ENCODE data around the gene FKBP14.
"Not testable (repeated sequence)": the region's sequence is repeated elsewhere in the genome, so short reads cannot be mapped to it uniquely, and the experiment has no call there.

Gene FKBP14

GRCh38 chr7:30026229-30027064 lies at the start of gene FKBP14:
Gene FKBP14, minus strand, starts transcription at chr7:30026702. Its CDS starts 194 bp downstream, at chr7:30026508.
- DNase-seq (ENCODE audit: low spot score): peak; percentile 95

- no peak for DNase-seq (ENCODE audit: low spot score)
These were observed 48.0 kb upstream of the FKBP14 start for GRCh38 chr7:30074422-30075030.

- no peak for DNase-seq (ENCODE audit: low spot score)
These were observed 46.2 kb upstream of the FKBP14 start for GRCh38 chr7:30072735-30073134.

GRCh38 chr7:30070052-30070451 lies 43.5 kb upstream of the FKBP14 start:
- DNase-seq (ENCODE audit: low spot score): no peak

- DNase-seq (ENCODE audit: low spot score): no peak
These were observed 42.8 kb upstream of the FKBP14 start for GRCh38 chr7:30069096-30069867.

GRCh38 chr7:30068117-30068516 lies 41.6 kb upstream of the FKBP14 start:
- DNase-seq (ENCODE audit: low spot score): no peak

GRCh38 chr7:30066687-30067086 lies 40.2 kb upstream of the FKBP14 start:
- no peak for DNase-seq (ENCODE audit: low spot score)

GRCh38 chr7:30065746-30066145 lies 39.2 kb upstream of the FKBP14 start:
- no peak for DNase-seq (ENCODE audit: low spot score)

- no peak for DNase-seq (ENCODE audit: low spot score)
These were observed 36.1 kb upstream of the FKBP14 start for GRCh38 chr7:30062587-30062986.

GRCh38 chr7:30061786-30062185 lies 35.3 kb upstream of the FKBP14 start:
- DNase-seq (ENCODE audit: low spot score): not testable (repeated sequence)

- DNase-seq (ENCODE audit: low spot score): no peak
These were observed 31.2 kb upstream of the FKBP14 start for GRCh38 chr7:30057741-30058140.

- no peak for DNase-seq (ENCODE audit: low spot score)
These were observed 26.6 kb upstream of the FKBP14 start for GRCh38 chr7:30053068-30053467.

- no peak for DNase-seq (ENCODE audit: low spot score)
These were observed 22.7 kb upstream of the FKBP14 start for GRCh38 chr7:30049173-30049572.

GRCh38 chr7:30048582-30048981 lies 22.1 kb upstream of the FKBP14 start:
- DNase-seq (ENCODE audit: low spot score): no peak

- no peak for DNase-seq (ENCODE audit: low spot score)
These were observed 20.6 kb upstream of the FKBP14 start for GRCh38 chr7:30047124-30047523.

- DNase-seq (ENCODE audit: low spot score): no peak
These were observed 19.7 kb upstream of the FKBP14 start for GRCh38 chr7:30046127-30046770.

- DNase-seq (ENCODE audit: low spot score): no peak
These were observed 15.2 kb upstream of the FKBP14 start for GRCh38 chr7:30041526-30042269.

- DNase-seq (ENCODE audit: low spot score): no peak
These were observed 14.4 kb upstream of the FKBP14 start for GRCh38 chr7:30040938-30041337.

GRCh38 chr7:30038196-30038980 lies 11.9 kb upstream of the FKBP14 start:
- no peak for DNase-seq (ENCODE audit: low spot score)

- DNase-seq (ENCODE audit: low spot score): no peak
These were observed 9.7 kb upstream of the FKBP14 start for GRCh38 chr7:30036220-30036619.

- no peak for DNase-seq (ENCODE audit: low spot score)
These were observed 8.0 kb upstream of the FKBP14 start for GRCh38 chr7:30034501-30034900.

Measured in ecto neural progenitor cell (in vitro differentiated cells).